HepG2 (cell line): ENCODE results near the gene REEP6.

ENCODE experiments used
- EP300 ChIP-seq, 3 experiments: sonication (generic) in 1 of 3; formaldehyde crosslinking in 1 of 3; IDR thresholded peaks; 2 replicates each; pipeline versions ENCODE4 v1.5.1 to v1.6.1; 2011 to 2020; ENCODE audit warnings: low read depth in 2 of 3, low read length in 2 of 3, borderline replicate concordance in 1 of 3, improper control_type of control experiment in 1 of 3, mild to moderate bottlenecking in 1 of 3, missing genetic modification reagents in 1 of 3, moderate library complexity in 1 of 3
- NFIC ChIP-seq: IDR thresholded peaks from 2 replicates; pipeline ENCODE4 v1.6.1; 2012; ENCODE audit warnings: mild to moderate bottlenecking, low read length, inconsistent platforms
- SMARCC2 ChIP-seq: fragments of 450-650 bp; IDR thresholded peaks from 2 replicates; pipeline ENCODE4 v1.6.1; 2017; ENCODE audit warnings: antibody characterized with exemption, mild to moderate bottlenecking
- SMC3 ChIP-seq: IDR thresholded peaks from 2 replicates; pipeline ENCODE4 v1.6.1; 2011; ENCODE audit warnings: low read length, improper control_type of control experiment
- SP2 ChIP-seq: sonication (generic); formaldehyde crosslinking; IDR thresholded peaks from 2 replicates; pipeline ENCODE4 v1.5.1; 2020; ENCODE audit warnings: mild to moderate bottlenecking, missing genetic modification reagents
- SRF ChIP-seq: IDR thresholded peaks from 2 replicates; pipeline ENCODE4 v1.6.1; 2011; ENCODE audit warnings: mild to moderate bottlenecking, low read depth, low read length, moderate library complexity
- TARDBP ChIP-seq: sonication (generic); formaldehyde crosslinking; IDR thresholded peaks from 2 replicates; pipeline ENCODE4 v1.8.0; 2022; ENCODE audit warnings: mild to moderate bottlenecking, missing genetic modification reagents
- TEAD2 ChIP-seq: sonication (generic); formaldehyde crosslinking; IDR thresholded peaks from 2 replicates; pipeline ENCODE4 v1.9.0; 2021; ENCODE audit warnings: missing genetic modification reagents
- TF ChIP-seq, protein P1 (sequence below): sonication (generic); formaldehyde crosslinking; IDR thresholded peaks from 2 replicates; pipeline ENCODE4 v1.5.0; 2020; ENCODE audit warnings: mild to moderate bottlenecking, missing genetic modification reagents, moderate library complexity

DNA sequence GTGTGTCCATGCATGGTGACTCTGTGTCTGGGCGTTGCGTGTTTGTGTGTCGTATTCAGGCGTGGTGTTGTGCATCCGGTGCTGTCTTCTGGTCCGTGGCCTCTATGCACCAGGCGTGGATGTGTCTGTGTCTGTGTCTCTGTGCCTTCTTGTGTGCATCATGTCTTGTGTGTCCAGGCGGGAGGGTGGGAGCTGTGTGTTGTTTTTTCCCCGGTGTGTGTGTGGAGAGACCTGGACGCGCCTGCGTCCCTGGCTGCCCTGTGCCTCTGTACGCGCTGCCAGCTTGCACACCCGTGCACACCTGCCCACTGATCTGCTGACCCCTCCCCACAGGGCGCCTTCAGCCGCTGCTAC, 34.0 kb downstream of the REEP6 start:
- TF ChIP-seq NFIC (no peak), SMARCC2 (no peak), SRF (no peak), EP300 (IDR thresholded peaks at IDR 0.05; ENCODE audit: low read depth in 2 of 2, low read length in 2 of 2) (no peak), EP300 (CRISPR knock-in tag; IDR thresholded peaks at IDR 0.05; ENCODE audit: borderline replicate concordance) (no peak), SP2 (no peak), TEAD2 (CRISPR knock-in tag) (no peak), TARDBP (no peak), SMC3 (no peak)
- TF ChIP-seq, protein P1, sequence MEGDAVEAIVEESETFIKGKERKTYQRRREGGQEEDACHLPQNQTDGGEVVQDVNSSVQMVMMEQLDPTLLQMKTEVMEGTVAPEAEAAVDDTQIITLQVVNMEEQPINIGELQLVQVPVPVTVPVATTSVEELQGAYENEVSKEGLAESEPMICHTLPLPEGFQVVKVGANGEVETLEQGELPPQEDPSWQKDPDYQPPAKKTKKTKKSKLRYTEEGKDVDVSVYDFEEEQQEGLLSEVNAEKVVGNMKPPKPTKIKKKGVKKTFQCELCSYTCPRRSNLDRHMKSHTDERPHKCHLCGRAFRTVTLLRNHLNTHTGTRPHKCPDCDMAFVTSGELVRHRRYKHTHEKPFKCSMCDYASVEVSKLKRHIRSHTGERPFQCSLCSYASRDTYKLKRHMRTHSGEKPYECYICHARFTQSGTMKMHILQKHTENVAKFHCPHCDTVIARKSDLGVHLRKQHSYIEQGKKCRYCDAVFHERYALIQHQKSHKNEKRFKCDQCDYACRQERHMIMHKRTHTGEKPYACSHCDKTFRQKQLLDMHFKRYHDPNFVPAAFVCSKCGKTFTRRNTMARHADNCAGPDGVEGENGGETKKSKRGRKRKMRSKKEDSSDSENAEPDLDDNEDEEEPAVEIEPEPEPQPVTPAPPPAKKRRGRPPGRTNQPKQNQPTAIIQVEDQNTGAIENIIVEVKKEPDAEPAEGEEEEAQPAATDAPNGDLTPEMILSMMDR: no peak
